ENCODE data around the gene ZNF253. TPM values are rescaled to one million over a fixed set of nuclear protein-coding genes. Genes with fewer than 3 reads are reported as not detected.
"Not testable (repeated sequence)": the region's sequence is repeated elsewhere in the genome, so short reads cannot be mapped to it uniquely, and the experiment has no call there.

ZNF253 gene
- total and polyA plus RNA-seq, 8 donors, result 9.1 to 36.8 (median 32.5) TPM

DNA sequence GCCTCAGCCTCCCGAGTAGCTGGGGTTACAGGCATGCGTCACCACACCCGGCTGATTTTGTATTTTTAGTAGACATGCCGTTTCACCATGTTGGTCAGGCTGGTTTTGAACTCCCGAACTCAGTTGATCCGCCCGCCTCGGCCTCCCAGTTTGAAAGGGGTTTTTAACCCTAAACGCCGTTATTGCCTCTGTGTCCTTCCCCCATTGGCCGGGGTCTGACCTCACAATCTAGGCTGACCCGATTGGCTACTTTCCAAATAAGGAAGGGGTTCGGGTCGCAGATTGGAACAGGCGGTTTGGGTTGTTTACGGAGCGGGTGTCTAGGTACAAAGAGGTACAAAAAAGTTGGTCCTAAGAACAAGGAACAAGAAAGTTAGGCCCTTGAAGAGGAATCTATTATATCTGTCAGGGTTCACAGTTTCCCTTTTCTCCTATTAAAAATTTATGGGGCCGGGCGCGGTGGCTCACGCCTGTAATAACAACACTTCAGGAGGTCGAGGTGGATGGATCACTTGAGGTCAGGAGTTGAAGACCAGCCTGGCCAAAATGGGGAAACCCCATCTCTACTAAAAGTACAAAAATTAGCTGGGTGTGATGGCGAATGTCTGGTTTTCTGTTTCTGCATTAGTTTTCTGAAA lies 1.0 kb downstream of the ZNF253 start:
- TF ChIP-seq, protein P1, sequence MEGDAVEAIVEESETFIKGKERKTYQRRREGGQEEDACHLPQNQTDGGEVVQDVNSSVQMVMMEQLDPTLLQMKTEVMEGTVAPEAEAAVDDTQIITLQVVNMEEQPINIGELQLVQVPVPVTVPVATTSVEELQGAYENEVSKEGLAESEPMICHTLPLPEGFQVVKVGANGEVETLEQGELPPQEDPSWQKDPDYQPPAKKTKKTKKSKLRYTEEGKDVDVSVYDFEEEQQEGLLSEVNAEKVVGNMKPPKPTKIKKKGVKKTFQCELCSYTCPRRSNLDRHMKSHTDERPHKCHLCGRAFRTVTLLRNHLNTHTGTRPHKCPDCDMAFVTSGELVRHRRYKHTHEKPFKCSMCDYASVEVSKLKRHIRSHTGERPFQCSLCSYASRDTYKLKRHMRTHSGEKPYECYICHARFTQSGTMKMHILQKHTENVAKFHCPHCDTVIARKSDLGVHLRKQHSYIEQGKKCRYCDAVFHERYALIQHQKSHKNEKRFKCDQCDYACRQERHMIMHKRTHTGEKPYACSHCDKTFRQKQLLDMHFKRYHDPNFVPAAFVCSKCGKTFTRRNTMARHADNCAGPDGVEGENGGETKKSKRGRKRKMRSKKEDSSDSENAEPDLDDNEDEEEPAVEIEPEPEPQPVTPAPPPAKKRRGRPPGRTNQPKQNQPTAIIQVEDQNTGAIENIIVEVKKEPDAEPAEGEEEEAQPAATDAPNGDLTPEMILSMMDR (IDR thresholded peaks at IDR 0.05), result no peak
- Histone ChIP-seq H3K4me3 (peak overlapping the region; percentile 66 to 78), H3K27ac (peak overlapping the region; percentile 92), H3K36me3 (peaks cover 0 to 4% of the 10 kb centered on the region in 2 donors), H3K9me3 (peaks cover 0 to 61% of the 10 kb centered on the region in 2 donors), H3K4me1 (peaks cover 11 to 22% of the 10 kb centered on the region in 2 donors), H3K27me3 (no peaks in the 10 kb centered on the region)
- ATAC-seq (no peak), DNase-seq (peak in 2 of 4 donors; percentile 29 to 37)
- intact Hi-C loops (cut with DNase I), result no loop called here

DNA sequence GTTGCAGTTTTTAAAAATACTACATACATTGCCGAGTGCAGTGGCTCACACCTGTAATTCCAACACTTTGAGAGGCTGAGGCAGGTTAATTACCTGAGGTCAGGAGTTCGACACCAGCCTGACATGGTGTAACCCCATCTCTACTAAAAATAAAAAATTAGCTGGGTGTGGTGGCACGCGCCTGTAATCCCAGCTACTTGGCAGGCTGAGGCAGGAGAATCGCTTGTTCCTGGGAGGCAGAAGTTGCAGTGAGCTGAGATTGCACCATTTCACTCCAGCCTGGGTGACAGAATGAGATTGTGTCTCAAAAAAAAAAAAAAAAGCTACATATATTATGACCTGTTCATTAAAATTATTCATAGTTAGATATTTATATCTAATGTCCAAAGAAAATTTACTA lies 4.4 kb downstream of the ZNF253 start:
- intact Hi-C loops (cut with DNase I); ATAC-seq; H3K27me3 ChIP-seq; DNase-seq; H3K4me3 ChIP-seq; H3K27ac ChIP-seq: not testable (repeated sequence)
- peaks cover 0 to 58% of the 10 kb centered on the region in 2 donors for H3K9me3 ChIP-seq
- H3K4me1 ChIP-seq, result peaks cover 11 to 21% of the 10 kb centered on the region in 2 donors
- peaks cover 0 to 19% of the 10 kb centered on the region in 2 donors for H3K36me3 ChIP-seq

DNA sequence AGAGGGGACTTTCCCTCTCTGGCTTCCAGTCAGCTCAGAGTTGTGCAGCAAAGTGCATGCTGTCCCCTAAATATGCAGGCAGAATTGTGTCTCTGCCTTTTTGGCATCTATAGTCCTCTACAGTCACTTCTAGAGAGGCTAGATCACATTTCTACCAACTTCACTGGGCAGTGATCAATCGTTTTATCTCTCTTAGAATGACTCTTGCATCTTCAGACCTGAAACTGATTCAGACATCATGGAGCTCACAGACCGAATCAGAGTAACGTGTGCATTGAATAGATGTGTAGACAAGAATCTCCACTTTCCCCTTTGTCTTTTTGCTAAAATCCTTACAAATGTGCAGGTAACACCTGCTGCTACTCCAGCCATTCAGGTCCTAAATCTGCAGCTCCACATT lies 6.2 kb downstream of the ZNF253 start:
- DNase-seq, result no peak
- intact Hi-C loops (cut with DNase I), result no loop called here
- Histone ChIP-seq H3K27ac (no peak overlapping the region), H3K4me3 (no peak overlapping the region), H3K36me3 (peaks cover 0 to 22% of the 10 kb centered on the region in 2 donors), H3K9me3 (peaks cover 0 to 75% of the 10 kb centered on the region in 2 donors), H3K4me1 (peaks cover 11 to 19% of the 10 kb centered on the region in 2 donors), H3K27me3 (no peaks in the 10 kb centered on the region)
- no peak for ATAC-seq
- TF ChIP-seq, protein P1 (IDR thresholded peaks at IDR 0.05), result no peak

DNA sequence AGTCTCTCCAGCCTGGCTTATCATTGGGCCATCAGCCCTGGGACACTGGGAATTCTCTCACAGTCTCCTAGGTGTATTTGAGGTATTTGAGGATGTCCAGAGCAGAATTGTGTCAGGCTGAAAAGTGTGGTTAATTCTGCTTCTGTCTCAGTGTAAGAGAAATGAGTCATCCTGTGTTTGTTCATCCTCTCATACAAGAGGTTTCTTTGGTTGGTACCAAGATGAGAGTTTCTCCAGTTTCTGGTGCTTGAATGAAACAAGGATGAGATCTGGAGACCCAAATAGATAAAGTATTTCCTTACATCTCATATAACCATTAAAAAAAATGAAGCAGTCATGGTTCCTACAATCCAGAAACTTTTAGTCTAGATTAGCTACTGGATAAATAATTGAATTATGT lies 7.7 kb downstream of the ZNF253 start:
- no peak overlapping the region for H3K27ac ChIP-seq
- peaks cover 0 to 88% of the 10 kb centered on the region in 2 donors for H3K9me3 ChIP-seq
- H3K4me1 ChIP-seq, result peaks cover under 1 to 6% of the 10 kb centered on the region in 2 donors
- ATAC-seq (no peak), DNase-seq (no peak)
- H3K4me3 ChIP-seq, result no peak overlapping the region
- peaks cover 0 to 22% of the 10 kb centered on the region in 2 donors for H3K36me3 ChIP-seq
- no peaks in the 10 kb centered on the region for H3K27me3 ChIP-seq
- TF ChIP-seq, protein P1 (IDR thresholded peaks at IDR 0.05), result no peak
- intact Hi-C loops (cut with DNase I), result no loop called here

DNA sequence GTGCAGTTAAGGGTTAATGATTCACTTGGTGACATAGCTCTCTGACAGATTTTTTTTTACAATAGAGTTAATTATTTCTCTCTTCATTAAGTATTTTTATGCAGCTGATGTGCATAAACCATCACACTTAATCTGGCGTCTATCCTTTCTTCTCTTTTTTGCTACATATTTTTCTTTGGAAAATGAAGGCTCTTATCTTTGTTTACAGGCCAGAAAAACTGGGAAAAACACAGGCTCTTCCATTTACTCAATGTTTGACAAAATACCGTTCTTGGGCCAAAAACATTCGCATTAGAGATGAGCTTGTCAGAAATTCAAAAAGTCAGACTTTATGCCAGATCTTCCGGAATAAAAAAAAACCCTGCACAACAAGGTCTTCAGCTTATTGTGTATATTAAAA lies 12.0 kb downstream of the ZNF253 start:
- Histone ChIP-seq H3K9me3 (peaks cover 0 to 96% of the 10 kb centered on the region in 2 donors), H3K27me3 (no peaks in the 10 kb centered on the region), H3K27ac (no peak overlapping the region), H3K36me3 (peaks cover 0 to 59% of the 10 kb centered on the region in 2 donors), H3K4me1 (no peaks in the 10 kb centered on the region), H3K4me3 (no peak overlapping the region)
- DNase-seq (peak in 2 of 4 donors; percentile 62 to 74), ATAC-seq (no peak)
- intact Hi-C loops (cut with DNase I), result no loop called here
- TF ChIP-seq, protein P1 (IDR thresholded peaks at IDR 0.05), result no peak
